Gastroesophageal sphincter (tissue), 3 donors: Measurements from ENCODE around the gene GAPDH.

Experiments
- EP300 ChIP-seq: sonication (generic); formaldehyde crosslinking; IDR thresholded peaks from one replicate; pipeline ENCODE4 v1.6.1; 2017; ENCODE audit warnings: antibody characterized with exemption, mild to moderate bottlenecking
- POLR2A ChIP-seq, 2 donors: fragments of 450-650 bp; IDR thresholded peaks; one replicate each; pipeline ENCODE4 v1.6.1; 2017; ENCODE audit warnings: antibody characterized with exemption in 2 of 2, mild to moderate bottlenecking in 2 of 2, moderate library complexity in 1 of 2
- TF ChIP-seq, protein P1 (sequence below), 4 experiments: fragments of 200-600 bp in 2 of 4; fragments of 450-650 bp in 2 of 4; sonication (generic) in 1 of 4; IDR thresholded peaks; one replicate each; pipeline ENCODE4 v1.5.1; 2017 to 2019; ENCODE audit warnings: antibody characterized with exemption in 4 of 4, mild to moderate bottlenecking in 2 of 4, moderate library complexity in 2 of 4

DNA sequence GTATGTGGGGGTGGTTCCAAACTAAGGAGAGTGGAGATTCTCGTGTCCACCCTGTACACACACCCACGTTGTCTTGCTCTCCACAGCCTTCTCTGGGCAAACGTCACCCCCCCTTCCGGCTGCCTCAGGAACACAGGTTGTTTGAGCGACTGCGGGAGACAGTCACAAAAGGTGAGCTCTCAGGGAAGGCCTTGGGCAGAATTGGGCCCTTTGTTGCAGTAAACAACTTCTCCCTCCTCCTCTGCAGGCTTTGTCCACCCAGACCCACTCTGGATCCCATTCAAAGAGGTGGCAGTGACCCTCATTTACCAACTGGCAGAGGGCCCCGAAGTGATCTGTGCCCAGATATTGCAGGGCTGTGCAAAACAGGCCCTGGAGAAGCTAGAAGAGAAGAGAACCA lies 8.1 kb upstream of the GAPDH start:
- no peak for TF ChIP-seq EP300
- TF ChIP-seq, protein P1, sequence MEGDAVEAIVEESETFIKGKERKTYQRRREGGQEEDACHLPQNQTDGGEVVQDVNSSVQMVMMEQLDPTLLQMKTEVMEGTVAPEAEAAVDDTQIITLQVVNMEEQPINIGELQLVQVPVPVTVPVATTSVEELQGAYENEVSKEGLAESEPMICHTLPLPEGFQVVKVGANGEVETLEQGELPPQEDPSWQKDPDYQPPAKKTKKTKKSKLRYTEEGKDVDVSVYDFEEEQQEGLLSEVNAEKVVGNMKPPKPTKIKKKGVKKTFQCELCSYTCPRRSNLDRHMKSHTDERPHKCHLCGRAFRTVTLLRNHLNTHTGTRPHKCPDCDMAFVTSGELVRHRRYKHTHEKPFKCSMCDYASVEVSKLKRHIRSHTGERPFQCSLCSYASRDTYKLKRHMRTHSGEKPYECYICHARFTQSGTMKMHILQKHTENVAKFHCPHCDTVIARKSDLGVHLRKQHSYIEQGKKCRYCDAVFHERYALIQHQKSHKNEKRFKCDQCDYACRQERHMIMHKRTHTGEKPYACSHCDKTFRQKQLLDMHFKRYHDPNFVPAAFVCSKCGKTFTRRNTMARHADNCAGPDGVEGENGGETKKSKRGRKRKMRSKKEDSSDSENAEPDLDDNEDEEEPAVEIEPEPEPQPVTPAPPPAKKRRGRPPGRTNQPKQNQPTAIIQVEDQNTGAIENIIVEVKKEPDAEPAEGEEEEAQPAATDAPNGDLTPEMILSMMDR (IDR thresholded peaks at IDR 0.05) = no peak
- TF ChIP-seq POLR2A (IDR thresholded peaks at IDR 0.05) = no peak
